Erythroblast (primary cell): Measurements from ENCODE around the gene MYO1D.

Experiments used
- GATA1 ChIP-seq: IDR thresholded peaks from 2 replicates; pipeline ENCODE4 v1.6.1; 2011; ENCODE audit warnings: low read depth, mild to moderate bottlenecking, control low read depth, low read length, moderate library complexity
- POLR2A ChIP-seq: IDR thresholded peaks from 2 replicates; pipeline ENCODE4 v1.6.1; 2011; ENCODE audit warnings: mild to moderate bottlenecking, low read length

DNA sequence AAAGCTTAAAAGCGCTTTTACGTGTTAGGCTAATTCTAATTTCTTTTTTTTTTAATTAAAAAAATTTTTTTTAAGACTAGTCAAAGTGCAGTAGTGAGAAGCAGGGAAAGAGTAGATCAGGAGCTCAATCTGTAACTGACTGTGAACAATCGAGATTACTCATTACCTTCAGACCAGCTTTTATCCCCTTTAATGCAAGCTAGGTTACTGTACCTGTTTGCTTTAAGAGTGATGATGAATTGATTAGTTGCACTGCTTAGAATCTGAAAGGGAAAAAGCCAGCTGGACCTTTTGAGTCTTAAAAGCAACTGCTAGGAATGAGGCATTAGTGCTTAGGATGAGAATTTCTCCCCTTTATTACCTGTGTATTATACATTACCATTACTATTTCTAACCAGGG, 413.6 kb downstream of the MYO1D start:
- TF ChIP-seq POLR2A (no peak), GATA1 (no peak)
